C4-2B (cell line): ENCODE results near the gene GRM5.

Experiments
- CTCF ChIP-seq: fragments of 450-650 bp; conservative IDR thresholded peaks from 2 replicates; pipeline ENCODE4 v1.5.1; 2017; ENCODE audit warnings: mild to moderate bottlenecking
- ZFX ChIP-seq: fragments of 450-650 bp; IDR thresholded peaks from 2 replicates; pipeline ENCODE4 v1.6.1; 2017

DNA sequence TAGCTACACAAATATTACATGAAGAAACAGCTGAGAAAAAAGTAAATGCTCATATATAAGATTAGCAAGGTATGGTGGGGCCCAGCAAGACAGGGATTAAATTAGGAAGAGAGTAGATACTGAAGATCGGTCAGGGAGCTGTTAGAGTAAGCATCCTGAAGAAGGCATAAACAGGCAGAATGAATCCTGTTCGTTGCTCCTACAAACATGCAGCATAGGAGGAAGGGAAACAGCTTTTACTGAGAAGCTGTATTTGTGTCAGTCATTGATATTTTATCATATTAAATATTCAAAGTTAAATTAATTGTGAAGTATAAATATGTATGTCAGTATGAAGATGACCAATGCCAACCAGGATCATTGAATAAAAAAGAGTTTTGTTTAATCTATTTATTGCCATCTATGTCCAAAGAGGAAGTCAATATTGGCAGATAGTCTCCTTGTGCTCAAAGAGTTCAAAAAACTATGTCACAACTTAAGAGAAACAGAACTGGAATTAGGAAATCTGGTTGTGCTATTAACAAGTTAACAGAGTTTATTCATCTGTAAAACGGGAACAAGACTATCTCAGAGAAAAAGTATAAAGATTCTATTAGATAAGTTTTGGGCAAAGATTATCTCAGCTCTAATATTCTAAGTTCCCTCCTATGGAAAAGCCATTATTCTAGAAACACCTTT is 255.2 kb downstream of the GRM5 start:
- TF ChIP-seq CTCF: no peak
- TF ChIP-seq ZFX: no peak
